GM12875 (cell line): Measurements from ENCODE around the gene JAK3.

ENCODE experiments used
- H3K4me3 ChIP-seq: one replicate; pipeline ENCODE4 v1.5.1; 2011; ENCODE audit warnings: low read depth, low read length, control low read depth
- CTCF ChIP-seq: IDR thresholded peaks from 2 replicates; pipeline ENCODE4 v1.5.1; 2011; ENCODE audit warnings: low read depth, mild to moderate bottlenecking, control low read depth, inconsistent platforms, low read length, moderate library complexity, borderline replicate concordance; ENCODE audit not compliant: insufficient read depth

JAK3 gene

GRCh38 chr19:17881701-17882100 is 33.9 kb upstream of the JAK3 start:
- TF ChIP-seq CTCF: no peak
- H3K4me3 ChIP-seq: no peak overlapping the region

GRCh38 chr19:17879466-17879865 is 31.7 kb upstream of the JAK3 start:
- TF ChIP-seq CTCF: no peak

GRCh38 chr19:17877696-17878095 is 29.9 kb upstream of the JAK3 start:
- TF ChIP-seq CTCF: no peak
- H3K4me3 ChIP-seq: no peak overlapping the region

More at GRCh38 chr19:17879466-17879865, 31.7 kb upstream of the JAK3 start:
- H3K4me3 ChIP-seq: no peak overlapping the region

GRCh38 chr19:17874758-17875135 is 27.0 kb upstream of the JAK3 start:
- H3K4me3 ChIP-seq: no peak overlapping the region
- TF ChIP-seq CTCF: no peak

GRCh38 chr19:17873786-17874757 is 26.3 kb upstream of the JAK3 start:
- no peak overlapping the region for H3K4me3 ChIP-seq
- TF ChIP-seq CTCF: no peak

- H3K4me3 ChIP-seq: no peak overlapping the region
- TF ChIP-seq CTCF: no peak
Measured at GRCh38 chr19:17872251-17873001, 24.6 kb upstream of the JAK3 start.
